Kidney epithelial cell (primary cell): ENCODE results near the gene NFKBIA. TPM values are rescaled to one million over a fixed set of nuclear protein-coding genes. Genes with fewer than 3 reads are reported as not detected.
"Not testable (repeated sequence)": the region's sequence is repeated elsewhere in the genome, so short reads cannot be mapped to it uniquely, and the experiment has no call there.

Source experiments
- DNase-seq: peaks from one replicate; pipeline ENCODE4 v3.0.0-alpha.2; 2010; ENCODE audit warnings: low read depth
- H3K27me3 ChIP-seq: 2 replicates; pipeline ENCODE4 v1.6.0; 2011; ENCODE audit warnings: low read length; ENCODE audit not compliant: control insufficient read depth, insufficient read depth
- H3K36me3 ChIP-seq: 2 replicates; pipeline ENCODE4 v1.5.1; 2011; ENCODE audit warnings: low read length; ENCODE audit not compliant: control insufficient read depth, insufficient read depth
- H3K4me3 ChIP-seq: 2 replicates; pipeline ENCODE4 v1.5.1; 2011; ENCODE audit warnings: low read depth, mild to moderate bottlenecking, control low read depth, low read length
- CTCF ChIP-seq: IDR thresholded peaks from 2 replicates; pipeline ENCODE4 v1.5.1; 2011; ENCODE audit warnings: mild to moderate bottlenecking, moderate library complexity, low read length, control low read depth, inconsistent platforms; ENCODE audit not compliant: insufficient read depth, poor library complexity, severe bottlenecking
- total RNA-seq: library from RNA; depleted of rRNA; stranded (reverse); fragments of >200 nt; gene quantifications from 2 replicates; pipeline ENCODE4 v1.2.3, GENCODE V29; 2015

NFKBIA gene
- total RNA-seq, result 196 and 240 TPM in 2 replicates

- Histone ChIP-seq H3K36me3 (peaks cover 3% of the 10 kb centered on the region), H3K4me3 (peak within 1 kb of the TSS; percentile 95), H3K27me3 (no peaks in the 10 kb centered on the region)
- DNase-seq, result peak; percentile 44
- peak; percentile 21 for TF ChIP-seq CTCF
Observed at GRCh38 chr14:35404449-35405303, at the start of gene NFKBIA. Gene NFKBIA, minus strand, starts transcription at chr14:35404749. Its CDS starts 105 bp downstream, at chr14:35404644.

- H3K36me3 ChIP-seq, result no peaks in the 10 kb centered on the region
- no peak for DNase-seq
- no peak for TF ChIP-seq CTCF
- H3K27me3 ChIP-seq, result no peaks in the 10 kb centered on the region
- no peak overlapping the region for H3K4me3 ChIP-seq
Observed at GRCh38 chr14:35446450-35446849, 41.9 kb upstream of the NFKBIA start.

- DNase-seq, result no peak
- no peaks in the 10 kb centered on the region for H3K36me3 ChIP-seq
- no peak for TF ChIP-seq CTCF
- no peaks in the 10 kb centered on the region for H3K27me3 ChIP-seq
- H3K4me3 ChIP-seq, result no peak overlapping the region
Observed at GRCh38 chr14:35444104-35444503, 39.6 kb upstream of the NFKBIA start.

- no peak overlapping the region for H3K4me3 ChIP-seq
- H3K27me3 ChIP-seq, result no peaks in the 10 kb centered on the region
- TF ChIP-seq CTCF, result no peak
- DNase-seq, result no peak
- H3K36me3 ChIP-seq, result no peaks in the 10 kb centered on the region
Observed at GRCh38 chr14:35441160-35441559, 36.6 kb upstream of the NFKBIA start.

- TF ChIP-seq CTCF, result peak; percentile 60
Observed at GRCh38 chr14:35438910-35439713, 34.6 kb upstream of the NFKBIA start.

GRCh38 chr14:35438492-35438891 lies 33.9 kb upstream of the NFKBIA start:
- DNase-seq, H3K36me3 ChIP-seq, H3K4me3 ChIP-seq, H3K27me3 ChIP-seq: not testable (repeated sequence)

More at GRCh38 chr14:35438910-35439713, 34.6 kb upstream of the NFKBIA start:
- Histone ChIP-seq H3K4me3 (no peak overlapping the region), H3K27me3 (no peaks in the 10 kb centered on the region), H3K36me3 (no peaks in the 10 kb centered on the region)
- DNase-seq, result no peak
